AG04450 (cell line): ENCODE results near the gene SLC44A1. TPM values are rescaled to one million over a fixed set of nuclear protein-coding genes. Genes with fewer than 3 reads are reported as not detected.

ENCODE experiments used
- CTCF ChIA-PET: fragments of 300-600, 350-600 bp; formaldehyde crosslinking; extraction: SDS; loops from one replicate; lab custom pipeline; 2022; ENCODE audit warnings: antibody characterized with exemption, inconsistent platforms; lab: Charles Lee
- POLR2A ChIA-PET: fragments of 350-600 bp; formaldehyde crosslinking; extraction: SDS; loops from one replicate; lab custom pipeline; 2021; ENCODE audit warnings: antibody characterized with exemption, inconsistent platforms; lab: Yijun Ruan, JAX
- DNase-seq: peaks from one replicate; pipeline ENCODE4 v3.0.0-alpha.2; 2011; ENCODE audit warnings: low read depth, low spot score
- H3K27ac ChIP-seq: one replicate; pipeline ENCODE4 v1.5.1; 2012; ENCODE audit warnings: low read depth, low read length, control low read depth
- H3K27me3 ChIP-seq: one replicate; pipeline ENCODE4 v1.6.0; 2012; ENCODE audit warnings: low read length; ENCODE audit not compliant: control insufficient read depth, insufficient read depth
- H3K4me3 ChIP-seq: 2 replicates; pipeline ENCODE4 v1.5.1; 2011; ENCODE audit warnings: mild to moderate bottlenecking, low read depth, low read length, control low read depth
- H3K9me3 ChIP-seq: 2 replicates; pipeline ENCODE4 v1.5.1; 2012; ENCODE audit warnings: low read length; ENCODE audit not compliant: control insufficient read depth, insufficient read depth
- polyA plus RNA-seq: library from polyadenylated mRNA; depleted of rRNA; stranded (reverse); fragments of >200 nt; gene quantifications from 2 replicates; pipeline ENCODE4 v1.2.3, GENCODE V29; 2011
- TF ChIP-seq, protein P1 (sequence below): IDR thresholded peaks from 2 replicates; pipeline ENCODE4 v1.5.1; 2011; ENCODE audit warnings: low read depth, low read length, control low read depth, inconsistent platforms

The SLC44A1 gene
- polyA plus RNA-seq, 1 experiment: 15.6 TPM

- H3K4me3 ChIP-seq: peak within 1 kb of the TSS; percentile 86
- CTCF ChIA-PET: interaction anchor here (0.6 kb wide), 2 partner anchors 72 to 557 kb away, joined by 3 read pairs; no protein-coding TSS in a partner anchor
- peak within 1 kb of the TSS; percentile 70 for H3K27ac ChIP-seq
- DNase-seq: peak; percentile 78
- POLR2A ChIA-PET: no interaction called here
- no peaks in the 10 kb centered on the region for H3K9me3 ChIP-seq
- TF ChIP-seq, protein P1, sequence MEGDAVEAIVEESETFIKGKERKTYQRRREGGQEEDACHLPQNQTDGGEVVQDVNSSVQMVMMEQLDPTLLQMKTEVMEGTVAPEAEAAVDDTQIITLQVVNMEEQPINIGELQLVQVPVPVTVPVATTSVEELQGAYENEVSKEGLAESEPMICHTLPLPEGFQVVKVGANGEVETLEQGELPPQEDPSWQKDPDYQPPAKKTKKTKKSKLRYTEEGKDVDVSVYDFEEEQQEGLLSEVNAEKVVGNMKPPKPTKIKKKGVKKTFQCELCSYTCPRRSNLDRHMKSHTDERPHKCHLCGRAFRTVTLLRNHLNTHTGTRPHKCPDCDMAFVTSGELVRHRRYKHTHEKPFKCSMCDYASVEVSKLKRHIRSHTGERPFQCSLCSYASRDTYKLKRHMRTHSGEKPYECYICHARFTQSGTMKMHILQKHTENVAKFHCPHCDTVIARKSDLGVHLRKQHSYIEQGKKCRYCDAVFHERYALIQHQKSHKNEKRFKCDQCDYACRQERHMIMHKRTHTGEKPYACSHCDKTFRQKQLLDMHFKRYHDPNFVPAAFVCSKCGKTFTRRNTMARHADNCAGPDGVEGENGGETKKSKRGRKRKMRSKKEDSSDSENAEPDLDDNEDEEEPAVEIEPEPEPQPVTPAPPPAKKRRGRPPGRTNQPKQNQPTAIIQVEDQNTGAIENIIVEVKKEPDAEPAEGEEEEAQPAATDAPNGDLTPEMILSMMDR: peak; percentile 19; the same call in 1 of the 2 replicates
- no peaks in the 10 kb centered on the region for H3K27me3 ChIP-seq
These were observed 203.7 kb downstream of the SLC44A1 start, which contains the start of gene FSD1L for GRCh38 chr9:105447814-105448812. Gene FSD1L, plus strand, starts transcription at chr9:105448034. Its CDS starts 187 bp downstream, at chr9:105448221.

DNA sequence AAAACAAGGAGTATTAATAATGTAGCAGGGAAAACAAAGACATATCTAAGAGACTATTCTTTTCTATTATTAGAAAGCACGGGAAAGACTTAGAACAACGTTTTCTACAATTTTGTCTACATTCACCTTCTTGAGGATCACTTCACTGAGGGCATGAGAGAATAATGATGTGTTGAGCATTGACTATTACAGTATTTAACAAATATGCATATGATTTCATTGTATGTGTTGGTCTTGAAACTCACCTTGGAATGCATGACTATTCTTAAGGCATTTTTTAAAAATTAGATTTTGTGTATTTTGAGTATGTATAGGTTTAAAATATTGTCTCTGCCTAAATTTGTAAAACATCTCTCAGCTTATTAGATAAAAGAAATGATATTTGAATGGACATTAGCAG, 204.6 kb downstream of the SLC44A1 start:
- CTCF ChIA-PET: interaction anchor here (0.8 to 1.3 kb wide), 3 partner anchors 9 to 243 kb away, joined by 3 to 4 read pairs (median 3); no protein-coding TSS in a partner anchor
- no peak overlapping the region for H3K27ac ChIP-seq
- peak overlapping the region; percentile 86 for H3K4me3 ChIP-seq
- DNase-seq: no peak
- H3K9me3 ChIP-seq: no peaks in the 10 kb centered on the region
- TF ChIP-seq, protein P1: no peak
- no peaks in the 10 kb centered on the region for H3K27me3 ChIP-seq
- POLR2A ChIA-PET: no interaction called here

DNA sequence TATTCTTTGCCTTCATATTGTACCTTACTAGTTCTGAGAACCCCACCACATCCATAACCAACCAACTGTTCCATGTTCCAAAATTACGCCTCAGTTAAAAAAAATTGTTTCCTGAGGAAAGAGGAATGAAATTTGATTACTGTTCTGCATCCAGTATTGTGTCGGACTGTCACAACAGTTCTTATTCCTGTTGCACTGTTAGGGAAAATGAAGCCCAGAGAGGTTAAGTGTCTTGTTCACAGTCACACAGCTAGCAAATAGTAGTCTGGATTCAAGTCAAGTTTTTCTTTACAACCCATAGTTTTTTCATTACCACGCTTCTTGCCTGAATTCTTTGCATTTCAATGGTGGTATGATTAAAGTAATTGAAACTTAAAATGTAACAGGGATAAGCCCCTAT, 207.7 kb downstream of the SLC44A1 start:
- no peaks in the 10 kb centered on the region for H3K9me3 ChIP-seq
- TF ChIP-seq, protein P1: no peak
- CTCF ChIA-PET: interaction anchor here (0.9 to 1.0 kb wide), 2 partner anchors 9 to 589 kb away, joined by 3 to 4 read pairs; no protein-coding TSS in a partner anchor
- POLR2A ChIA-PET: no interaction called here
- no peak for DNase-seq
- H3K27me3 ChIP-seq: no peaks in the 10 kb centered on the region
- peak overlapping the region; percentile 68 for H3K27ac ChIP-seq
- peak overlapping the region; percentile 14; the same call in 1 of the 2 replicates for H3K4me3 ChIP-seq

DNA sequence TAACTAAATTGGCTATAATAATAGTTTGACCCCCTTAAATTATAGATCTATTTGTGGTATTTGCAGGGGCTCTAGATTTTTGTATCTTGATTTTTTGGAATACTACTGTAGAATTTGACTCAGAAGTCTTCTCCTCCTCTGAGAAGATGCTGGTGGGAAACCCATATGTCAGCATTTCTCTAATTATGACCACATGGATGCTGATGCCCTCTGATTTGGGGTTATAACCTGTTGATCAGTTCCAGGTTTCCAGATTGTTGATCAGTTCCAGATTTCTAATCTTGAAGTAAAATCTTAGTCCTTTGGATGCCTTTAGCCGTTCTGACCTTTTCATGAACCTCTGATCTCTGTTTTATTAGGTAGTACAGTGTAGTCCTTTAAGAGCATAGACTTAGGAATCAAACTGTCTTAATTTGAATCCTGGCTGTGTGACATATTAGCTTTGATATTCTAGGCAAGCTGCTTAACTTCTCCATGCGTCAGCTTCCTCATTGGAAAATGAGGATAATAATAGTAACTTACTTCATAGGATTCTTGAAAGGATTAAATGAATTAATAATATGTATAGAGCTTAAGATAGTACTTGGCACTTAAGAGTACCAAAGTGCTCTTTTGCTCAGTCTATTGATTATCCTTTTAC, 211.5 kb downstream of the SLC44A1 start:
- Histone ChIP-seq H3K9me3 (peaks cover 12% of the 10 kb centered on the region), H3K27ac (no peak overlapping the region), H3K27me3 (no peaks in the 10 kb centered on the region), H3K4me3 (no peak overlapping the region)
- CTCF ChIA-PET: interaction anchor here (0.6 to 1.1 kb wide), 2 partner anchors 19 to 66 kb away, joined by 3 to 5 read pairs; no protein-coding TSS in a partner anchor
- TF ChIP-seq, protein P1: no peak
- POLR2A ChIA-PET: no interaction called here
- no peak for DNase-seq
